ENCODE data around the gene GAL3ST2.
A peak's percentile ranks its signal among the peaks of the same experiment; 100 is the strongest.
"Not testable (repeated sequence)": the region's sequence is repeated elsewhere in the genome, so short reads cannot be mapped to it uniquely, and the experiment has no call there.

Gene GAL3ST2

GRCh38 chr2:241791385-241791784 lies 14.8 kb downstream of the GAL3ST2 start:
- DNase-seq (ENCODE audit: low read depth in 2 of 3, low spot score in 2 of 3) = not testable (repeated sequence)

GRCh38 chr2:241793385-241793784 lies 16.8 kb downstream of the GAL3ST2 start:
- no peak for DNase-seq (ENCODE audit: low read depth in 2 of 3, low spot score in 2 of 3)

GRCh38 chr2:241794250-241794823 lies 17.7 kb downstream of the GAL3ST2 start:
- no peak for DNase-seq (ENCODE audit: low read depth in 2 of 3, low spot score in 2 of 3)

- DNase-seq (ENCODE audit: low read depth in 2 of 3, low spot score in 2 of 3) = no peak
Measured at GRCh38 chr2:241795021-241795999, 18.7 kb downstream of the GAL3ST2 start.

- DNase-seq (ENCODE audit: low read depth in 2 of 3, low spot score in 2 of 3) = no peak
Measured at GRCh38 chr2:241796209-241796608, 19.6 kb downstream of the GAL3ST2 start.

- no peak for DNase-seq (ENCODE audit: low read depth in 2 of 3, low spot score in 2 of 3)
Measured at GRCh38 chr2:241796610-241797138, 20.1 kb downstream of the GAL3ST2 start.

GRCh38 chr2:241797441-241798080 lies 20.9 kb downstream of the GAL3ST2 start:
- no peak for DNase-seq (ENCODE audit: low read depth in 2 of 3, low spot score in 2 of 3)

GRCh38 chr2:241798081-241798630 lies 21.5 kb downstream of the GAL3ST2 start:
- DNase-seq (ENCODE audit: low read depth in 2 of 3, low spot score in 2 of 3) = no peak

- DNase-seq (ENCODE audit: low read depth in 2 of 3, low spot score in 2 of 3) = no peak
Measured at GRCh38 chr2:241798631-241799521, 22.3 kb downstream of the GAL3ST2 start.

GRCh38 chr2:241799522-241800197 lies 23.0 kb downstream of the GAL3ST2 start:
- DNase-seq (ENCODE audit: low read depth in 2 of 3, low spot score in 2 of 3) = no peak

- not testable (repeated sequence) for DNase-seq (ENCODE audit: low read depth in 2 of 3, low spot score in 2 of 3)
Measured at GRCh38 chr2:241800198-241800903, 23.7 kb downstream of the GAL3ST2 start.

GRCh38 chr2:241801611-241802420 lies 25.2 kb downstream of the GAL3ST2 start:
- DNase-seq (ENCODE audit: low read depth in 2 of 3, low spot score in 2 of 3) = no peak

- no peak for DNase-seq (ENCODE audit: low read depth in 2 of 3, low spot score in 2 of 3)
Measured at GRCh38 chr2:241802421-241803318, 26.0 kb downstream of the GAL3ST2 start.

GRCh38 chr2:241803387-241804325 lies 27.0 kb downstream of the GAL3ST2 start:
- peak; percentile 20 to 45 (median 32) for DNase-seq (ENCODE audit: low read depth in 2 of 3, low spot score in 2 of 3)

GRCh38 chr2:241804326-241805229 lies 28.0 kb downstream of the GAL3ST2 start:
- no peak for DNase-seq (ENCODE audit: low read depth in 2 of 3, low spot score in 2 of 3)
